ENCODE results near the gene SLC7A4. TPM values are rescaled to one million over a fixed set of nuclear protein-coding genes. Genes with fewer than 3 reads are reported as not detected.

The SLC7A4 gene
- total and polyA plus RNA-seq, 7 donors = 0.16 to 2.6 (median 0.59) TPM; not detected in 1

DNA sequence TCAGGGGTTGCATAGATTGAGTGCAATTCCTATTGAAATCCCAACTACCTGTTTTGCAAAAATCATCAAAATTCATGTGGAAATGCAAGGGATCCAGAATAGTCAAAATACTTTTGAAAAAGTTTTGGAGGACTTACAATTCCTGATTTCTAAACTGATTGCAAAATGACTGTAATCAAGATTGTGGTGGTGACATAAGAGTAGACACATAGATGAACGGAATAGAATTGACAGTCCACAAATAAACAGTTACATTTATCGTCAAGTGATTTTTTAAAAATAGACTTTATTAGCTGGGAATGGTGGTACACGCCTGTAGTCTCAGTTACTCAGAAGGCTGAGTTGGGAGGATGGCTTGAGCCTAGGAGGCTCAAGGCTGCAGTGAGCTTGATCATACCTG, 2.6 kb upstream of the SLC7A4 start:
- WGBS, 2 donors = 87 to 88% methylated on average over 3 of the region's 3 CpGs
- Histone ChIP-seq H3K9me3 (no peaks in the 10 kb centered on the region), H3K4me3 (no peak overlapping the region), H3K4me1 (peaks cover 0 to 26% (median 10%) of the 10 kb centered on the region in 4 donors), H3K36me3 (no peaks in the 10 kb centered on the region), H3K27me3 (peaks cover 4 to 30% (median 26%) of the 10 kb centered on the region in 3 donors), H3K27ac (no peak overlapping the region)
- intact Hi-C loops (cut with DNase I) = no loop called here
- TF ChIP-seq POLR2A (IDR thresholded peaks at IDR 0.05) (no peak), POLR2AphosphoS5 (IDR thresholded peaks at IDR 0.05) (no peak), EP300 (IDR thresholded peaks at IDR 0.05) (no peak)
- TF ChIP-seq, protein P1, sequence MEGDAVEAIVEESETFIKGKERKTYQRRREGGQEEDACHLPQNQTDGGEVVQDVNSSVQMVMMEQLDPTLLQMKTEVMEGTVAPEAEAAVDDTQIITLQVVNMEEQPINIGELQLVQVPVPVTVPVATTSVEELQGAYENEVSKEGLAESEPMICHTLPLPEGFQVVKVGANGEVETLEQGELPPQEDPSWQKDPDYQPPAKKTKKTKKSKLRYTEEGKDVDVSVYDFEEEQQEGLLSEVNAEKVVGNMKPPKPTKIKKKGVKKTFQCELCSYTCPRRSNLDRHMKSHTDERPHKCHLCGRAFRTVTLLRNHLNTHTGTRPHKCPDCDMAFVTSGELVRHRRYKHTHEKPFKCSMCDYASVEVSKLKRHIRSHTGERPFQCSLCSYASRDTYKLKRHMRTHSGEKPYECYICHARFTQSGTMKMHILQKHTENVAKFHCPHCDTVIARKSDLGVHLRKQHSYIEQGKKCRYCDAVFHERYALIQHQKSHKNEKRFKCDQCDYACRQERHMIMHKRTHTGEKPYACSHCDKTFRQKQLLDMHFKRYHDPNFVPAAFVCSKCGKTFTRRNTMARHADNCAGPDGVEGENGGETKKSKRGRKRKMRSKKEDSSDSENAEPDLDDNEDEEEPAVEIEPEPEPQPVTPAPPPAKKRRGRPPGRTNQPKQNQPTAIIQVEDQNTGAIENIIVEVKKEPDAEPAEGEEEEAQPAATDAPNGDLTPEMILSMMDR (IDR thresholded peaks at IDR 0.05) = no peak
- no peak for DNase-seq

DNA sequence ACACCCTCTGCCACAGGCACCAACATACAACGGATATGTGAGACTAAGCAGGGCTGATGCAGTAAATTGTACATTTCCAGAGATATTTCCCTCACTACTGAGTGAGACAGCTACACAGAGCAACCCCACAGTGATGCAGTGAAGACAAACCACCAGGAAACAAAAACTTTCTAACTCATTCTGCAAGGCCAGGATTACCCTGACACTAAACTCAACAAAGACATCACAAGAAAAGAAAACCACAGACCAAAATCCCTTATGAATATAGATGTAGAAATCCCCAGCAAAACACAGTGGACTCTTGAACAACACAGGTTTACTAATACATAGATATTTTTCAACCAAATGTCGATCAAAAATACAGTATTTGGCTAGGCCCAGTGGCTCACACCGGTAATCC, 1.5 kb upstream of the SLC7A4 start:
- 73 to 83% methylated on average over 3 of the region's 3 CpGs for WGBS, 2 donors
- no peak overlapping the region for H3K4me3 ChIP-seq
- H3K9me3 ChIP-seq = no peaks in the 10 kb centered on the region
- peaks cover 0 to 26% (median 10%) of the 10 kb centered on the region in 4 donors for H3K4me1 ChIP-seq
- H3K36me3 ChIP-seq = no peaks in the 10 kb centered on the region
- H3K27ac ChIP-seq = no peak overlapping the region
- peaks cover 4 to 40% (median 31%) of the 10 kb centered on the region in 3 donors for H3K27me3 ChIP-seq
- no peak for TF ChIP-seq POLR2AphosphoS5 (IDR thresholded peaks at IDR 0.05)
- TF ChIP-seq POLR2A (IDR thresholded peaks at IDR 0.05) = no peak
- TF ChIP-seq EP300 (IDR thresholded peaks at IDR 0.05) = no peak
- TF ChIP-seq, protein P1 (IDR thresholded peaks at IDR 0.05) = no peak
- no peak for DNase-seq
- intact Hi-C loops (cut with DNase I) = no loop called here

DNA sequence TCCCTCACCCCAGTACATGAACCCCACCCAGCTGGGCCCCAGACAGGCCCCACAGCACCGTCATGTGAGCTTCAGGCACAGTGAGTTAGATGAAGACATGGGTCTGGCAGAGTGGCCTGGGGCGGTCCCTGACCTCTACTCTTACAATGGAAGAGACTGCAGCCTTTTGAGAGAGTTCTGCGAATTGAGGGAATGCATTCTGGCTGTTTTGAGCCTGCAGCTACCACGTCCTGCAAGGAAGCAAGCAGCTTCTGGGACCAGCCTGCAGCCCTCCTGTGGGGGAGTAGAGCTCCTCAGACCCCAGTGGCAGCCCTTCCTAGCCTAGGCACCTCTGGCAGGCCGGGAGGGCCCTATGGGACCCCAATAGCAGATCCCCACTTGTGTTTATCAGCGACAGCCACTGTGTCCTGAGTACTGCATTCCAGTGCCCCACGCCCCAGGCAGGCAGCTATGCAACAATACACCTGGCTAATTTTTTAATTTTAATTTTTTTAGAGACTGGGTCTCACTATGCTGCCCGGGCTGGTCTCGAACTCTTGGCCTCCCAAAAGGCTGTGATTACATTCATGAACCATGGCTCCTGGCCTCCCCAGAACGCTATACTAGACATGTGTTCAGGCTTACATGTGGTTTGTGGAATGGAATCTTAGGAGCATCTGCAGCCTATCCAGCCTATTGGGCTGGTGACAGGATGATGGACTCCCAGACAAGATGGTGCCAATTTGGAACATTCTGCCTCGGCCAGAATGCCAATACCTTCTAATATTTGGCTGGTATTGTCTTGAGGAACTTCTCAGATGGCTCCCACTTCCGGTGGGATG, 717 bp upstream of the SLC7A4 start:
- intact Hi-C loops (cut with DNase I) = no loop called here
- Histone ChIP-seq H3K4me3 (no peak overlapping the region), H3K9me3 (no peaks in the 10 kb centered on the region), H3K27ac (no peak overlapping the region), H3K4me1 (peaks cover 0 to 22% (median 10%) of the 10 kb centered on the region in 4 donors), H3K36me3 (no peaks in the 10 kb centered on the region), H3K27me3 (peaks cover 4 to 41% (median 31%) of the 10 kb centered on the region in 3 donors)
- 85 to 87% methylated on average over 12 of the region's 12 CpGs for WGBS, 2 donors
- DNase-seq = no peak
- TF ChIP-seq POLR2AphosphoS5 (IDR thresholded peaks at IDR 0.05) (no peak), EP300 (IDR thresholded peaks at IDR 0.05) (no peak), POLR2A (IDR thresholded peaks at IDR 0.05) (no peak)
- TF ChIP-seq, protein P1 (IDR thresholded peaks at IDR 0.05) = no peak

DNA sequence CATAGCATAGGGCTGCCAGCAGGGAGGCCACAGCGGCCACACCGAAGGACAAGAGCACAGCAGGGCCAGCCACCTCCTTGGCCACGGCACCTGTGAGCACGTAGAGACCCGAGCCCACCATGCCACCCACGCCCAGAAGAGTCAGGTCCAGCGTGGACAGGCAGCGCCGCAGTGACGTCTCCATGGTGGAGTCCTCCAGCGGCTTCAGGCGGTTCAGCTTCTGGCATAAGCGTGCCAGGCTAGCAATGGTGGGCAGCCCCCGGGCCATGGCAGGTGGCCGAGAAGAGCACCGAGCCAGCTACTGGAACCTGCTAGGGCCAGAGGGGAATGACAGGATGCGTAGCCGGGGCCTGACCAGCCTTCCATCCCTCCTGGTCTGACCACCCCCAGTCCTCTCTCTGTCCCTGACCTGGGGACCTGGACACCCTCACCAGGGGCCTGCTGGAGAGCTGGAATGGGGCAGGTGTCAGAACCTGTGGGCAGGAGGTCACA, 770 bp downstream of the SLC7A4 start:
- H3K27me3 ChIP-seq = peaks cover 4 to 41% (median 31%) of the 10 kb centered on the region in 3 donors
- TF ChIP-seq POLR2A (IDR thresholded peaks at IDR 0.05) = no peak
- TF ChIP-seq POLR2AphosphoS5 (IDR thresholded peaks at IDR 0.05) = no peak
- TF ChIP-seq, protein P1 (IDR thresholded peaks at IDR 0.05) = no peak
- no peak for TF ChIP-seq EP300 (IDR thresholded peaks at IDR 0.05)
- H3K4me1 ChIP-seq = peaks cover 0 to 20% (median 10%) of the 10 kb centered on the region in 4 donors
- no peak overlapping the region for H3K4me3 ChIP-seq
- H3K27ac ChIP-seq = no peak overlapping the region
- no peaks in the 10 kb centered on the region for H3K36me3 ChIP-seq
- DNase-seq = no peak
- 88 to 93% methylated on average over 18 of the region's 18 CpGs for WGBS, 2 donors
- intact Hi-C loops (cut with DNase I) = no loop called here
- no peaks in the 10 kb centered on the region for H3K9me3 ChIP-seq
